Measurements from ENCODE around the gene SVOP.

DNA sequence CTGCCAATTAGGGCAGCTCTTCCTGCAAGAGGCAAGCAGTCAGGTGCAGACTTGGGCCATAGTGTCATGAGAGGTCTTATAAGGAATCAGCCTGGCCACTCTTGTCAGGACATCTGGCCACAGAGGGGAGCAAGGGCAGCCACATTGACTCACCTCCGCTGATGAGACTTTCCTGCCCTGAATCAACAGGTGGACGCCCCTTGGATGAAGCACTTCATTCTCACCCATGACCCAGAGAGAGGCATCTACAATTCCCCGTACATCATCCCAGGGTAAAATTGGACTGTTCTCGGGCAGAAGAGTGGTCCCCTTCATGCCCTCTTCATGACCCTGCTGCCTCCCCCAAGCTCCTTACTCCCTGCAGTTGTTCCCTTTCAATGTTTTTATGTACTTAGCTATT, 124.1 kb downstream of the SVOP start:
- TF ChIP-seq, protein P1, sequence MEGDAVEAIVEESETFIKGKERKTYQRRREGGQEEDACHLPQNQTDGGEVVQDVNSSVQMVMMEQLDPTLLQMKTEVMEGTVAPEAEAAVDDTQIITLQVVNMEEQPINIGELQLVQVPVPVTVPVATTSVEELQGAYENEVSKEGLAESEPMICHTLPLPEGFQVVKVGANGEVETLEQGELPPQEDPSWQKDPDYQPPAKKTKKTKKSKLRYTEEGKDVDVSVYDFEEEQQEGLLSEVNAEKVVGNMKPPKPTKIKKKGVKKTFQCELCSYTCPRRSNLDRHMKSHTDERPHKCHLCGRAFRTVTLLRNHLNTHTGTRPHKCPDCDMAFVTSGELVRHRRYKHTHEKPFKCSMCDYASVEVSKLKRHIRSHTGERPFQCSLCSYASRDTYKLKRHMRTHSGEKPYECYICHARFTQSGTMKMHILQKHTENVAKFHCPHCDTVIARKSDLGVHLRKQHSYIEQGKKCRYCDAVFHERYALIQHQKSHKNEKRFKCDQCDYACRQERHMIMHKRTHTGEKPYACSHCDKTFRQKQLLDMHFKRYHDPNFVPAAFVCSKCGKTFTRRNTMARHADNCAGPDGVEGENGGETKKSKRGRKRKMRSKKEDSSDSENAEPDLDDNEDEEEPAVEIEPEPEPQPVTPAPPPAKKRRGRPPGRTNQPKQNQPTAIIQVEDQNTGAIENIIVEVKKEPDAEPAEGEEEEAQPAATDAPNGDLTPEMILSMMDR (IDR thresholded peaks at IDR 0.05) = no peak
- no peak for TF ChIP-seq POLR2A (IDR thresholded peaks at IDR 0.05)
